GM23338 (cell line): Measurements from ENCODE around the gene MCM9. TPM values are rescaled to one million over a fixed set of nuclear protein-coding genes. Genes with fewer than 3 reads are reported as not detected.

ENCODE experiments used
- ATAC-seq: fragments of 200-7000 bp; cut with Tn5 transposase; 3 replicates; pipeline ENCODE4 v1.9.1; 2020
- DNase-seq: peaks from one replicate; pipeline ENCODE4 v3.0.0-alpha.2; 2015; ENCODE audit warnings: low spot score
- H2AFZ ChIP-seq: fragments of 200-600 bp; sonication (generic); 2 replicates; pipeline ENCODE4 v1.8.0; 2016; ENCODE audit warnings: antibody characterized with exemption, mild to moderate bottlenecking, moderate library complexity
- H3F3A ChIP-seq: fragments of 200-600 bp; sonication (generic); replicated peaks from 2 replicates; pipeline ENCODE4 v1.8.0; 2017; ENCODE audit warnings: antibody characterized with exemption, mixed run types, low read depth
- H3K27ac ChIP-seq: fragments of 200-600 bp; sonication (generic); 2 replicates; pipeline ENCODE4 v1.6.1; 2016; ENCODE audit warnings: low read depth
- H3K27me3 ChIP-seq: fragments of 200-600 bp; sonication (generic); 2 replicates; pipeline ENCODE4 v1.8.0; 2016; ENCODE audit warnings: mild to moderate bottlenecking, mixed run types, moderate library complexity; ENCODE audit not compliant: insufficient read depth
- H3K36me3 ChIP-seq: fragments of 200-600 bp; sonication (generic); 2 replicates; pipeline ENCODE4 v1.8.0; 2016; ENCODE audit warnings: mild to moderate bottlenecking; ENCODE audit not compliant: insufficient read depth
- H3K4me1 ChIP-seq: fragments of 200-600 bp; sonication (generic); 2 replicates; pipeline ENCODE4 v1.8.0; 2016; ENCODE audit warnings: mild to moderate bottlenecking, moderate library complexity; ENCODE audit not compliant: insufficient read depth
- H3K4me2 ChIP-seq: fragments of 200-600 bp; sonication (generic); 2 replicates; pipeline ENCODE4 v1.7.1; 2017; ENCODE audit warnings: mixed run types
- H3K4me3 ChIP-seq: fragments of 200-600 bp; sonication (generic); 2 replicates; pipeline ENCODE4 v1.6.1; 2016; ENCODE audit warnings: mixed run types
- H3K79me2 ChIP-seq: fragments of 200-600 bp; sonication (generic); replicated peaks from 2 replicates; pipeline ENCODE4 v1.8.0; 2017; ENCODE audit warnings: mild to moderate bottlenecking; ENCODE audit not compliant: insufficient read depth
- H3K9me2 ChIP-seq: fragments of 200-600 bp; sonication (generic); 2 replicates; pipeline ENCODE4 v1.8.0; 2017; ENCODE audit not compliant: insufficient read depth
- H4K20me1 ChIP-seq: fragments of 200-600 bp; sonication (generic); replicated peaks from 2 replicates; pipeline ENCODE4 v1.8.0; 2017; ENCODE audit warnings: mild to moderate bottlenecking; ENCODE audit not compliant: insufficient read depth
- H3K27ac Mint-ChIP-seq: 2 replicates; pipeline ENCODE4 v1.8.0; 2020; ENCODE audit warnings: inconsistent platforms, mild to moderate bottlenecking, moderate library complexity, mixed read lengths
- H3K27me3 Mint-ChIP-seq: 3 replicates; pipeline ENCODE4 v1.8.0; 2022; ENCODE audit warnings: low read depth, mild to moderate bottlenecking, moderate library complexity, mixed read lengths, inconsistent platforms; ENCODE audit not compliant: insufficient read depth, poor library complexity
- H3K36me3 Mint-ChIP-seq: 3 replicates; pipeline ENCODE4 v1.8.0; 2021; ENCODE audit warnings: low read depth, mild to moderate bottlenecking, inconsistent platforms, moderate library complexity, mixed read lengths
- H3K4me1 Mint-ChIP-seq: 3 replicates; pipeline ENCODE4 v1.8.0; 2020; ENCODE audit warnings: mild to moderate bottlenecking, inconsistent platforms, mixed read lengths
- H3K4me3 Mint-ChIP-seq: 3 replicates; pipeline ENCODE4 v1.8.0; 2021; ENCODE audit warnings: moderate library complexity, mild to moderate bottlenecking, inconsistent platforms, mixed read lengths
- H3K9me3 Mint-ChIP-seq: 3 replicates; pipeline ENCODE4 v1.8.0; 2020; ENCODE audit warnings: moderate library complexity, mild to moderate bottlenecking, inconsistent platforms, mixed read lengths
- CREB1 ChIP-seq: fragments of 250-450 bp; sonication (Bioruptor Pico); IDR thresholded peaks from 2 replicates; pipeline ENCODE4 v1.5.0; 2020; ENCODE audit warnings: low read depth, mild to moderate bottlenecking, moderate library complexity
- CTCF ChIP-seq, 2 experiments: fragments of 200-600 bp in 1 of 2; sonication (generic) in 1 of 2; conservative IDR thresholded peaks; 2 replicates each; pipeline versions ENCODE4 v1.5.1 to v1.6.1; 2016 to 2017; ENCODE audit warnings: antibody characterized with exemption in 2 of 2, low read depth in 2 of 2, mild to moderate bottlenecking in 2 of 2, moderate library complexity in 1 of 2
- EZH2 ChIP-seq: fragments of 200-600 bp; sonication (generic); IDR thresholded peaks from one replicate; pipeline ENCODE4 v1.8.0; 2017; ENCODE audit warnings: antibody characterized with exemption, mild to moderate bottlenecking, low read depth; ENCODE audit not compliant: unreplicated experiment
- EZH2phosphoT487 ChIP-seq: fragments of 200-600 bp; sonication (generic); IDR thresholded peaks from one replicate; pipeline ENCODE4 v1.8.1; 2018; ENCODE audit warnings: antibody characterized with exemption; ENCODE audit not compliant: unreplicated experiment
- JUNB ChIP-seq: IDR thresholded peaks from one replicate; pipeline ENCODE4 v1.6.1; 2016; ENCODE audit warnings: antibody characterized with exemption; ENCODE audit not compliant: unreplicated experiment
- NANOG ChIP-seq: IDR thresholded peaks from 2 replicates; pipeline ENCODE4 v1.6.1; 2016; ENCODE audit warnings: antibody characterized with exemption, borderline replicate concordance
- POLR2AphosphoS5 ChIP-seq: IDR thresholded peaks from 2 replicates; pipeline ENCODE4 v1.6.1; 2016; ENCODE audit warnings: antibody characterized with exemption, low read depth
- STAT1 ChIP-seq: IDR thresholded peaks from one replicate; pipeline ENCODE4 v1.6.1; 2016; ENCODE audit warnings: antibody characterized with exemption; ENCODE audit not compliant: unreplicated experiment
- ZNF114 ChIP-seq: fragments of 250-450 bp; sonication (Bioruptor Pico); IDR thresholded peaks from 2 replicates; pipeline ENCODE4 v1.5.0; 2020; ENCODE audit warnings: mild to moderate bottlenecking, moderate library complexity
- ZNF331 ChIP-seq: fragments of 250-450 bp; sonication (Bioruptor Pico); IDR thresholded peaks from 2 replicates; pipeline ENCODE4 v1.5.0; 2020; ENCODE audit warnings: low read depth, mild to moderate bottlenecking, moderate library complexity
- ZNF462 ChIP-seq: fragments of 250-450 bp; sonication (Bioruptor Pico); IDR thresholded peaks from 2 replicates; pipeline ENCODE4 v1.5.0; 2020; ENCODE audit warnings: mild to moderate bottlenecking, moderate library complexity
- polyA plus RNA-seq: library from polyadenylated mRNA; unstranded; fragments of >200 nt; fragmentation: Nextera tagmentation; extraction: Ambion mirVana; gene quantifications from 2 replicates; pipeline ENCODE4 v1.2.1, GENCODE V29; 2016
- total RNA-seq: library from RNA; depleted of rRNA; stranded (reverse); fragments of >200 nt; shearing (Covaris generic); gene quantifications from 2 replicates; pipeline ENCODE4 v1.2.3, GENCODE V29; 2014
- TF ChIP-seq, protein P1 (sequence below): IDR thresholded peaks from one replicate; pipeline ENCODE4 v1.6.1; 2018; ENCODE audit warnings: antibody characterized with exemption; ENCODE audit not compliant: unreplicated experiment
- TF ChIP-seq, protein P2 (sequence below): IDR thresholded peaks from 2 replicates; pipeline ENCODE4 v1.6.1; 2016; ENCODE audit warnings: antibody characterized with exemption

Gene MCM9
- total and polyA plus RNA-seq, 2 experiments from 2014 or later, result 14.9 to 16.6 TPM

- peaks cover 10% of the 10 kb centered on the region for H3K4me1 Mint-ChIP-seq
- no peaks in the 10 kb centered on the region for H3F3A ChIP-seq
- peaks cover 2% of the 10 kb centered on the region for H3K27me3 Mint-ChIP-seq
- TF ChIP-seq CREB1 (CRISPR knock-in tag) (no peak), NANOG (no peak), ZNF462 (no peak), JUNB (no peak), EZH2phosphoT487 (no peak), POLR2AphosphoS5 (no peak), EZH2 (no peak), ZNF114 (no peak), ZNF331 (no peak), STAT1 (no peak), CTCF (conservative IDR thresholded peaks at IDR 0.05; ENCODE audit: low read depth in 2 of 2) (no peak)
- TF ChIP-seq, protein P1, sequence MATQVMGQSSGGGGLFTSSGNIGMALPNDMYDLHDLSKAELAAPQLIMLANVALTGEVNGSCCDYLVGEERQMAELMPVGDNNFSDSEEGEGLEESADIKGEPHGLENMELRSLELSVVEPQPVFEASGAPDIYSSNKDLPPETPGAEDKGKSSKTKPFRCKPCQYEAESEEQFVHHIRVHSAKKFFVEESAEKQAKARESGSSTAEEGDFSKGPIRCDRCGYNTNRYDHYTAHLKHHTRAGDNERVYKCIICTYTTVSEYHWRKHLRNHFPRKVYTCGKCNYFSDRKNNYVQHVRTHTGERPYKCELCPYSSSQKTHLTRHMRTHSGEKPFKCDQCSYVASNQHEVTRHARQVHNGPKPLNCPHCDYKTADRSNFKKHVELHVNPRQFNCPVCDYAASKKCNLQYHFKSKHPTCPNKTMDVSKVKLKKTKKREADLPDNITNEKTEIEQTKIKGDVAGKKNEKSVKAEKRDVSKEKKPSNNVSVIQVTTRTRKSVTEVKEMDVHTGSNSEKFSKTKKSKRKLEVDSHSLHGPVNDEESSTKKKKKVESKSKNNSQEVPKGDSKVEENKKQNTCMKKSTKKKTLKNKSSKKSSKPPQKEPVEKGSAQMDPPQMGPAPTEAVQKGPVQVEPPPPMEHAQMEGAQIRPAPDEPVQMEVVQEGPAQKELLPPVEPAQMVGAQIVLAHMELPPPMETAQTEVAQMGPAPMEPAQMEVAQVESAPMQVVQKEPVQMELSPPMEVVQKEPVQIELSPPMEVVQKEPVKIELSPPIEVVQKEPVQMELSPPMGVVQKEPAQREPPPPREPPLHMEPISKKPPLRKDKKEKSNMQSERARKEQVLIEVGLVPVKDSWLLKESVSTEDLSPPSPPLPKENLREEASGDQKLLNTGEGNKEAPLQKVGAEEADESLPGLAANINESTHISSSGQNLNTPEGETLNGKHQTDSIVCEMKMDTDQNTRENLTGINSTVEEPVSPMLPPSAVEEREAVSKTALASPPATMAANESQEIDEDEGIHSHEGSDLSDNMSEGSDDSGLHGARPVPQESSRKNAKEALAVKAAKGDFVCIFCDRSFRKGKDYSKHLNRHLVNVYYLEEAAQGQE, result no peak
- TF ChIP-seq, protein P2, sequence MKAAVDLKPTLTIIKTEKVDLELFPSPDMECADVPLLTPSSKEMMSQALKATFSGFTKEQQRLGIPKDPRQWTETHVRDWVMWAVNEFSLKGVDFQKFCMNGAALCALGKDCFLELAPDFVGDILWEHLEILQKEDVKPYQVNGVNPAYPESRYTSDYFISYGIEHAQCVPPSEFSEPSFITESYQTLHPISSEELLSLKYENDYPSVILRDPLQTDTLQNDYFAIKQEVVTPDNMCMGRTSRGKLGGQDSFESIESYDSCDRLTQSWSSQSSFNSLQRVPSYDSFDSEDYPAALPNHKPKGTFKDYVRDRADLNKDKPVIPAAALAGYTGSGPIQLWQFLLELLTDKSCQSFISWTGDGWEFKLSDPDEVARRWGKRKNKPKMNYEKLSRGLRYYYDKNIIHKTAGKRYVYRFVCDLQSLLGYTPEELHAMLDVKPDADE, result no peak
- H3K9me3 Mint-ChIP-seq, result no peaks in the 10 kb centered on the region
- no peak overlapping the region for H3K27ac Mint-ChIP-seq
- H3K4me1 ChIP-seq, result no peaks in the 10 kb centered on the region
- no peak overlapping the region for H3K27ac ChIP-seq
- no peak for ATAC-seq
- H3K27me3 ChIP-seq, result no peaks in the 10 kb centered on the region
- no peaks in the 10 kb centered on the region for H3K36me3 ChIP-seq
- H3K4me2 ChIP-seq, result no peak overlapping the region
- no peaks in the 10 kb centered on the region for H3K36me3 Mint-ChIP-seq
- H4K20me1 ChIP-seq, result no peaks in the 10 kb centered on the region
- no peak overlapping the region for H3K4me3 ChIP-seq
- H2AFZ ChIP-seq, result no peak overlapping the region
- H3K79me2 ChIP-seq, result no peaks in the 10 kb centered on the region
- no peak for DNase-seq
- H3K4me3 Mint-ChIP-seq, result no peak overlapping the region
- H3K9me2 ChIP-seq, result no peaks in the 10 kb centered on the region
Observed at GRCh38 chr6:118785601-118786000, 149.4 kb downstream of the MCM9 start.
